HG02943 (cell line): ENCODE data around the gene HID1.
"Not testable (repeated sequence)": the region's sequence is repeated elsewhere in the genome, so short reads cannot be mapped to it uniquely, and the experiment has no call there.

Experiments used
- ATAC-seq: cut with Tn5 transposase; IDR thresholded peaks from one replicate; pipeline ENCODE4 v1.9.1; 2021; ENCODE audit warnings: mild to moderate bottlenecking, low read depth, moderate library complexity; ENCODE audit not compliant: unreplicated experiment

Gene HID1, protein sequence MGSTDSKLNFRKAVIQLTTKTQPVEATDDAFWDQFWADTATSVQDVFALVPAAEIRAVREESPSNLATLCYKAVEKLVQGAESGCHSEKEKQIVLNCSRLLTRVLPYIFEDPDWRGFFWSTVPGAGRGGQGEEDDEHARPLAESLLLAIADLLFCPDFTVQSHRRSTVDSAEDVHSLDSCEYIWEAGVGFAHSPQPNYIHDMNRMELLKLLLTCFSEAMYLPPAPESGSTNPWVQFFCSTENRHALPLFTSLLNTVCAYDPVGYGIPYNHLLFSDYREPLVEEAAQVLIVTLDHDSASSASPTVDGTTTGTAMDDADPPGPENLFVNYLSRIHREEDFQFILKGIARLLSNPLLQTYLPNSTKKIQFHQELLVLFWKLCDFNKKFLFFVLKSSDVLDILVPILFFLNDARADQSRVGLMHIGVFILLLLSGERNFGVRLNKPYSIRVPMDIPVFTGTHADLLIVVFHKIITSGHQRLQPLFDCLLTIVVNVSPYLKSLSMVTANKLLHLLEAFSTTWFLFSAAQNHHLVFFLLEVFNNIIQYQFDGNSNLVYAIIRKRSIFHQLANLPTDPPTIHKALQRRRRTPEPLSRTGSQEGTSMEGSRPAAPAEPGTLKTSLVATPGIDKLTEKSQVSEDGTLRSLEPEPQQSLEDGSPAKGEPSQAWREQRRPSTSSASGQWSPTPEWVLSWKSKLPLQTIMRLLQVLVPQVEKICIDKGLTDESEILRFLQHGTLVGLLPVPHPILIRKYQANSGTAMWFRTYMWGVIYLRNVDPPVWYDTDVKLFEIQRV

DNA sequence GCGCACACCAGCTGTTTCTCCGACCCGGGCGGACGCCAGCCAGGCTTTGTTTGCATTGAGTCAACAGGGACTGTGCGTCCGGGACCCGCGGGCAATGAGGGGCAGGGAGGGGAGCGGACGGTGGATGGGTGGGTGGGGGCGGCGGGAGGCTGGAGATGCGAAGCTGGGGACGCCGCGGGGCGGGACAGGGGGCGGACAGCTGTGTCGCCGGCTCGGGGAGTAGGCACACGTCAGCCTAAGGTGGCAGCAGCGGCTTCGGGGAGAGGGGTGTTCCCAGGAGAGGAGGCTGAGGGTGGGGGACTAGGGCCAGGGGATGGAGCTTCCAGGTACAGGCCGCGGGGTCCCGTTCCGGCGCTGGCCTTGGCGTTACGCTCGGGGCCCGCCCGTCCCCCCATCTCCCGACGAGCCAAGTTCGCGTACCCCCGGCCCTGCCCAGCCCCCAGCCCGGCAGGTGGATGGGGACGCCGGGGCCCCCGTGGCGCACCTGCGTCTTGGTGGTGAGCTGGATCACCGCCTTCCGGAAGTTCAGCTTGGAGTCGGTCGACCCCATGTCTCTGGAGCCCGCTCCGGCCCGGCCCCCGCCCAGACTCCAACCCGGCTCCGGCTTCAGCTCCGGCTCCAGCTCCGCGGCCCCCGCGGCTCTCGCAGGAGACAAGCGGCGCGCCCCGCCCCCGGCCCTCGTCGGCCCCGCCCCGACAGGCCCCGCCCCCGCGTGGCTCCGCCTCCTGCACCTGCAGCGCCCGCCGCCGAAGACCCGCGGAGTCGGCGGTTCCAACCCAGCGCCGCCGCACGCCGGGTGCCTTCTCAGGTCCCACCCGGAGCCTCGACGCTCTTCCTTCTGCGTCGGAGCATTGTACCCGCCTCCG lies at the start of gene HID1:
Gene HID1, minus strand, starts transcription at position 653 of the 866 bp plus-strand sequence. Its CDS starts 103 bp downstream, at position 550.
- no peak for ATAC-seq

GRCh38 chr17:75020331-75021110 lies 48.0 kb upstream of the HID1 start:
- ATAC-seq = no peak

DNA sequence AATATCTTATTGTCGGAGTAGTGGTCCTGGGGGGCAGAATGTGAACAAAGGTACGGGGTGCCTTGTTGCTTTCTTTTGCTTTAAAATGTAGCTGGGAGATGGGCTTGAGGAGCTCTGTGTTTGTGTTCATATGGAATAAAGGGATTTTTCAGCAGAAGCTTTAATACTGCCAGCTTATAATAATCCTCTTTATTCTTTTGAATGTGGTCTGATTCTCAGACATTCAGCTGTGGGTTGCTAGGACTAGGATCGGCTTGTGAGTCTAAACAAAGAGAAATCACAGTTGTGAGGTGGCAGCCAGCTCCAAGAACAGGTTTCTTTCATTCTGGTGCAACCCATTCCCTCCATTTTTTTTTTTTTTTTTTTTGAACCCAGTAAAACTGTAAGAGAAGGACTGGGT lies 47.2 kb upstream of the HID1 start:
- ATAC-seq = no peak

DNA sequence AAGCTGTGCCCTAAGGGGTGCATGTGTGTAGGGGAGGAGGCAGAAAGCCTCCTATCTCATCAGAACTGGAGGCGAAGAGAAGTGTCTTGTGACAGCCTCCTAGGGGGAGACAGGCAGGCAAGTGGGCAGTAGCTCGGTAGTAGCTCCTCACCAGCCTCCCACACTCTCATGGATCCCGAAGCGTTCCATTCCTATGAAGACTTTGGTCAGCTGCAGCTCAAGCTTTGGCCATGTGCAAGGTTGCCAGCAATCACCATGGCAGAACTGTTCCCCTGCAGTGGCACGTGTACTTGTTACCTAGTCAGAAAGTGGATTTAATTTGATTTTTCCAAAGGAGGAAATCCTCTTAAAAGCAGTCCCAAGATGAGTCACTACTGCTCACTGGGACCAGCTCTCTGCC lies 46.6 kb upstream of the HID1 start:
- ATAC-seq = no peak

- no peak for ATAC-seq
Observed at GRCh38 chr17:75013092-75013559, 40.6 kb upstream of the HID1 start.

- ATAC-seq = peak; percentile 74
Observed at GRCh38 chr17:75012346-75013091, 40.0 kb upstream of the HID1 start, which contains the start of gene MRPL58. TSS of gene MRPL58 (plus strand) at chr17:75012670. CDS start at chr17:75012687, 17 bp downstream.

DNA sequence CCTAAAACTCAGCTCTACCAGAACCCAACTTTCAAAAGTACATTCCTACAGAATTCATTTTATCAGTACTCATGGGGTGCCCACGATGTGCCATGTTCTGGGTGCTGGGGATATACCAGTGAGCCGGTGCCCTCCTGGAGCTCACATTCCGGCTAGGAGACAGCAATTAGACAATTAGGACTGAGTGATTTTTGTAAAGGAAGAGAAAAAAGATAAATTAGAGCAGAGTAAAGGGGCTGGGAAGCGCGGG lies 39.5 kb upstream of the HID1 start:
- ATAC-seq = no peak

DNA sequence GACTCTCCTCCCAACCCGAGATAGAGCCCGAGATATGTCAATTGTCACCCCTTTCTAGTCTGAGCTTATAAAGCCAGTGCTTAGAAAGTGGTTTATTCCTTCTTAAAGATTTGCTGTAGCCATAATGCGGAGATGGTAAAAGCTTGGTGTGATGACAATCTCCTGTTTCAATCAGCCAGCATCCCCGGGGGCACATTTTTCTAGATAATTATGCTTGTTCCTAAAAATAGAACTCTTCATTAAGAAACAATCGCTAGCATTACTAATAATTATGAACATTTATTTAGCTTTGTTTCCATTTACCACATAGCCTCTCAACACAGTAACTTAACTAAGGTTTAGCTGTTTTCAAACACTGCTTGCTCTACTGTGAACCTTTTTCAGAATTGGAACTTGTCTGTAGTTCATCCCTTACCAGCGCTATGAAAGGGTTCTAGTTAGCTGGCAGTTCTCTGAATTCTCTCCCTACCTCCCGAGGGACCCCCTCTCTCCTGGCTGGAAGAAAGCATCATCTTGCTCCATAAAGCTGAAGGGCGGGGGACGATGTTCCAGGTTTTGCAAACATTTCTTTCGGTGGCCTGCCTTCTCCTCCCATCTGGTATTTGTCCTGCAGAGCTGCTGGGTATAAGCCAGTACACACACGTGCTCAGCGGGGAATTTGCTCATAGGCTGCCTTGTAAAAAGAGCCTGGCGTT lies 39.0 kb upstream of the HID1 start:
- no peak for ATAC-seq

- no peak for ATAC-seq
Observed at GRCh38 chr17:75010683-75011400, 38.3 kb upstream of the HID1 start.

DNA sequence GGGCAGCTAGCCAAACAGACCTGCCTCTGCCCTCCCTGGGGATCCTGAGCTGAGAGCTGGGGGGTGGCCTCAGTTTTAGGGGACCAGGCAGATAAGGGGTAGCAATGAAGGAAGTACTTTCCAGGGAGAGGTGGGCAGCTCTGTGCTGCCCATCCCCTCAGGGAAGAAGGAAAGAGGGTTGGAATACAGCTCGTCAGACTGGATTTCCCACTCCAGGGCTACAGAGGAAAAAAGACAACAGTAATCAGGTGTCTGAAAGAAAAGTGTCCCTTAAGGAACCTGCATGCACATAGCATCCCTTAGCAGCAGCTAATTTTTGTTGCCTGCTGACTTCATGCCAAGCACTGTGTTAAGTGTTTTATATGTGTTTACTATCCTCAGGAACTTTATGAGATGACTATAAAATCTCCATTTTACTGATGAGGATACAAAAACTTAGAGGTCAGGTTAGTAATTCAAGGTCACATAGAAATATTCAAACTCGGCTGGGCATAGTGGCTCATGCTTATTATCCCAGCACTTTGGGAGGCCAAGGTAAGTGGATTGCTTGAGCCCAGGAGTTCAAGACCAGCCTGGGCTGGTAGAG lies 36.7 kb upstream of the HID1 start:
- ATAC-seq = no peak

DNA sequence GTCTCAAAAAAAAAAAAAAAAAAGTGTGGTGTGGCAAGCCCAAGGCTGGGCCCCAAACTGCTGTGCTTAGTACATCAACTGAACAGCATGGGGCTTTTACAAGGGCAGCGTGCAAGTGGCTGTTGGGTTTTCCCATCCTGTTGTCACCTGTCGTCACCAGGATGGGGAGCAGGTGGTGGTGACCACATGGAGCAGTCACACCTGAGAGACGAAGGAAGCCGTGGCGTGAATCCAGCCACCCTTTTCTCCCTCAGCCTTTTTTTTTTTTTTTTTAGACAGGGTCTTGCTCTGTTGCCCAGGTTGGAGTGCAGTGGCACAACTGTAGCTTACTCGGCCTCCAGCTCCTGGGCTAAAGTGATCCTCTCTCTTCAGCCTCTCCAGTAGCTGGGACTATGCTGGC lies 35.8 kb upstream of the HID1 start:
- ATAC-seq = no peak

GRCh38 chr17:75006653-75007052 lies 34.1 kb upstream of the HID1 start:
- no peak for ATAC-seq

DNA sequence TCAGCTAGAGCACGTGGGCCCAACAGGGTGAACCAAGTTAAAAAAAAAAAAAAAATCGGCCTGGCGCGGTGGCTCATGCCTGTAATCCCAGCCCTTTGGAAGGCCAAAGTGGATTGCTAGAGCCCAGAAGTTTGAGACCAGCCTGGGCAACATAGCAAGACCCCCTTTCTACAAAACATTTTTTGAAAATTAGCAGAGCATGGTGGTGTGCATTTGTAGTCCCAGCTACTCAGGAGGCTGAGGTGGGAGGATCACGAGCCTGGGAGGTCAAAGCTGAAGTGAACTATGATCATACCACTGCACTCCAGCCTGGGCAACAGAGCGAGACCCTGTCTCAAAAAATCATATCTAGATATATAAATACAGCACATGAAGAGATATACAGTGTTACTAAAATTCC lies 33.5 kb upstream of the HID1 start:
- not testable (repeated sequence) for ATAC-seq

- ATAC-seq = no peak
Observed at GRCh38 chr17:75005291-75005690, 32.7 kb upstream of the HID1 start.

DNA sequence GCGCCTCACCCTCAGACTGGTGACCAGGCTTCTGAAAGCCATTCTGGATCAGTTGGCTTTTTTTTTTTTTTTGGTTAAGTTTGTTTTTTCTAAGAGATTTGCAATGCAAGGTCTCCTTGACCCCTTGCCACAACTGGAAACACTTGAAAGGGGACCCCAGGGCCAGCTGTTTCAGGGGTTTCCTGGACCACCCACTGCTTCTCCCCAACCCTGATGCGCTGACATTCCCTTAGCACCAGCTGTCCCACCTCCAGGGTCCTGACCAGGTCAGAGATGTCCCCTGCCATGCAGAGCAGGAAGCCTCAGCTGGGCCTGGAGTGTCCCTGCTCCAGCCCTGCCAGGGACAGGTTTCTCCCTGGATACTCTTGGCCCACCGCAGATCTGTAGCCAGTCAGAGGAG lies 31.8 kb upstream of the HID1 start:
- no peak for ATAC-seq

GRCh38 chr17:75003957-75004355 lies 31.4 kb upstream of the HID1 start:
- no peak for ATAC-seq

GRCh38 chr17:75003070-75003956 lies 30.8 kb upstream of the HID1 start:
- ATAC-seq = no peak
